Stimulated activated CD4-positive, alpha-beta T cell treated with anti-CD3 and anti-CD28 coated beads, Interleukin-2, amount 100 ng/mL, for 48 hours (primary cell): Measurements from ENCODE around the gene ALPP.
"Not testable (repeated sequence)": the region's sequence is repeated elsewhere in the genome, so short reads cannot be mapped to it uniquely, and the experiment has no call there.

ENCODE experiments used
- DNase-seq, 2 donors: peaks; one replicate each; pipeline ENCODE4 v3.0.0-alpha.2; 2020

The ALPP gene

DNA sequence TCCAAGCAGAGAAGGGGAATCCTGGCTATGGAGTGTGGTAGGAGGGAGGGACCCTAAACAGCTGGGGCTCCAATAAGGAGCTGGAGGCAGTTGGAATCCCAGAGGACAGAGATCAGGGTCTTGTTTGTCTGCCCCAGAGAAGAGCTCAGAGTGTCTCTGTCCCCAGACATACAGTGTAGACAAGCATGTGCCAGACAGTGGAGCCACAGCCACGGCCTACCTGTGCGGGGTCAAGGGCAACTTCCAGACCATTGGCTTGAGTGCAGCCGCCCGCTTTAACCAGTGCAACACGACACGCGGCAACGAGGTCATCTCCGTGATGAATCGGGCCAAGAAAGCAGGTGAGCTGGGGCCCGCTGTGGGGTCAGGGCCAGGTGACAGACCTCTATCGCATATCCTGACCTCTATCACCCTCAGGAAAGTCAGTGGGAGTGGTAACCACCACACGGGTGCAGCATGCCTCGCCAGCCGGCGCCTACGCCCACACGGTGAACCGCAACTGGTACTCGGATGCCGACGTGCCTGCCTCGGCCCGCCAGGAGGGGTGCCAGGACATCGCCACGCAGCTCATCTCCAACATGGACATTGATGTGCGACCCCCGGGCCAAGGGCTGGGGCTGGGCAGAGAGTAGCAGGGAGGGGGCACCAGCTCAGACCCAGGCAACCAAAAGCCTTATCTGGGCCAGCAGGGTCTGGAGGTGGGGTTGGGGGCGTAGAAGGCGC lies 29.0 kb downstream of the ALPP start:
- DNase-seq, result not testable (repeated sequence)

DNA sequence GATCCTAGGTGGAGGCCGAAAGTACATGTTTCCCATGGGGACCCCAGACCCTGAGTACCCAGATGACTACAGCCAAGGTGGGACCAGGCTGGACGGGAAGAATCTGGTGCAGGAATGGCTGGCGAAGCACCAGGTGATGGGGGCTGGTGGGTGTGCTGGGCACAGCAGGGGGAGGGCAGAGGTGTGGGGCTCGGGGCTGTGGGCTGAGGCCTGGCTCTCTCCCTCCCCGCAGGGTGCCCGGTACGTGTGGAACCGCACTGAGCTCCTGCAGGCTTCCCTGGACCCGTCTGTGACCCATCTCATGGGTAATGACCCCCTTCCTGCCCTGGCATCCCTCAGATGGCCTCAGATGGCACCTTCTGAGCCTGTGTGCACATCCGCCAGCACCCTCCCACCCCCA lies 29.7 kb downstream of the ALPP start:
- DNase-seq, result not testable (repeated sequence)

DNA sequence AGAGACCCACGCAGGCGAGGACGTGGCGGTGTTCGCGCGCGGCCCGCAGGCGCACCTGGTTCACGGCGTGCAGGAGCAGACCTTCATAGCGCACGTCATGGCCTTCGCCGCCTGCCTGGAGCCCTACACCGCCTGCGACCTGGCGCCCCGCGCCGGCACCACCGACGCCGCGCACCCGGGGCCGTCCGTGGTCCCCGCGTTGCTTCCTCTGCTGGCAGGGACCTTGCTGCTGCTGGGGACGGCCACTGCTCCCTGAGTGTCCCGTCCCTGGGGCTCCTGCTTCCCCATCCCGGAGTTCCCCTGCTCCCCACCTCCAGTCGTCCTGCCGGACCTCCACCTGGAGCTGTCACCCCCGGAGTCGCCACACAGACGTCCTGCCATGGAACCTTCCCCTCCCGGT lies 31.1 kb downstream of the ALPP start:
- not testable (repeated sequence) for DNase-seq

DNA sequence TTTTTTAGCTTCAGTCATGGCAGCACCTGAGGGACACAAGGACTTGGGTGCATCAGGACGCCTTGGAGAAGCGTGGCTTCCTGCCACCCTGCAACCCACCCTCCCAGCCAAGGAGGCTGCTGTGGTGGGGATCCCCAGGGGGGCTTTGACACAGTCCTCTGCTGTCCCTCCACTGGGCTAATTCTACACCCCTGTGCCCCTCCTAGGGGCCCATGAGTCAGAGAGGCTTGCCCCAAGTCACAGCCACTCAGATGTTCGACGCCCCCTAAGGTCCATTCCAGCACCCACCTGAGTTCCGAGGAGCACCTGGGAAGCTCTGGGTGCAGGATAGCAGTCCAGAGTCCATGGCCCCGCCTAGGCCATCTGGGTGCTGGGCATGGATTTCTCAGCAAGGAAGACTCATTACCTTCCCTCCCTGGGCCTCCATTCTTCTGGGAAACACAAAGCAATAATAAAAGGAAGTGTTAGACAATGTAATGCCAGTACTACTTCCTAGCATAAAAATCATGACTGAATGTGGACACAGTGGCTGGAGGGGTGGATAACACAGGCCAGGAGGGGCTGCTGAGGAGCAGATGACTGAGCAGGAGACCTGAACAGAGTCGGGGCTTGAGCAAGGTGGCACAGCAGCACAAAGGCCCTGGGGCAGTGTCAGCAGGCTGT lies 31.8 kb downstream of the ALPP start:
- no peak for DNase-seq

DNA sequence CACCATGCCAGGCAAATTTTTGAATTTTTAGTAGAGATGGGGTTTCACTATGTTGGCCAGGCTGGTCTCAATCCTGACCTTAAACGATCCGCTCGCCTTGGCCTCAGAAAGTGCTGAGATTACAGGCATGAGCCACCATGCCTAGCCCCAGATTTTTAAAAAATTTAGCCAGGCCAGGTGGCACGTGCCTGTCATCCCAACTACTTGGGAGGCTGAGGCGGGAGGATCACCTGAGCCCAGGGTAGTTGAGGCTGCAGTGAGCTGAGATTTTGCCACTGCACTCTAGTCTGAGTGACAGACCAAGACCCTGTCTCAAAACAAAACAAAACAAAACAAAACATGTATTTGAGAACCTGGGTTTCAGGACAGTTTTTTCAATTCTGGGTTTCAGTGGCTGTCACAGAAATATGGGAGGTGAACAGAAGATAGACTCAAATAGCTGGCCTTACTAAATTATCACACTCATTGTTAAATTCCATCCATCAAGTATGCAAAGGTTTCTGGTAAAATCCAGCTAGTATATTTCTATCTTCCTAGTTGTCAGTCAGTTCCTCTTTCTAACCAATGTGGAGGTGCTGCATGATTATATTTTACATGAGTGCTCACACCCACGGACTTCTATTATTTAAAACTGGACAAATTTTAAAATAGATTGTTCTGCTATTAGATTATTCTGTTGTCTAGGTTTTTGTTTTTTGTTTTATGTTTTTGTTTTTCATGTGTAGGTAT lies 33.5 kb downstream of the ALPP start:
- DNase-seq, result no peak

DNA sequence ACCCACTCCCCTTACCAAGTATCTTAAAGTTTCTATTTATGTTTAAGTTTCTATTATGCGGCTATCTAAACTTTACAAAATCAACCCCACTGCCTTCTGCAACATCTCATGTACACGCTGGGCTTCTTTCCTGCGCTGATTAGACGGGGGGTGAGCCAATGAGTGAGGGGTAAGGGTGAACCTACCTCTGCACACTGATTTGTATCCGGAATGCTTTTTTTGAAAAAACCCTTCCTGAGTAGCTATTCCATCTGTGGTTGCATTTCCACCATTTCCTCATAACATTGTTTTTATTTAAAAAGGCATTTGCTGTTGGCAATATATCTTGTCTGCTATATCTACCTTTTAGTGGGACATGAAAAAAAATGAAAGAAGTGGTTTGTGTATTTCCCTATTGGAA lies 34.4 kb downstream of the ALPP start:
- DNase-seq, result no peak

DNA sequence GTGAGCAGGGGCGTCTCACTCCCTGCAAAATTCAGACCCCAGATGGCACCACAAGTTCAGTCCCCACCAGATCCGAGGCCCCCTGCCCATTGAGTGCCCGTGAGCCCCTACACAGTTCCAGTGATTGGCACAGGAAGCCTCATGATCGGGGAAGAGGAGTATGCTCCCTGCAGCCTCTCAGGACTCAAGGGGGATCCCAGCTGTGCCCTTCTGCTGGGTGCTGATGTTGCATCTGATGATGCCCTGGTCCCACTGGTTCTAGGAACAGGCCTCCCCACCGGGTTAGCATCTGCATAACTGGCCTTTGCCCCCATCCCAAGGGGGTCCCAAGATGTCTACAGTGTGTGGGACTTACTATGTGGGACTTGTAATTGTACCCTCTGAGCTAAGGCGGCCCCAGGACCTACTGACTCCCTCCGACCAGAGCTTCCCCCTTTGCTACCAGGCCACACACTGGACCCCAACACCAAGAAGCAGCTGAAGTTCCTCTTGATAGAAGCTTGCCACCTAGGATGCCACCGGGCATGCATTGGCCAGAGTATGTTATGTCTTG lies 36.7 kb downstream of the ALPP start:
- DNase-seq, result no peak

DNA sequence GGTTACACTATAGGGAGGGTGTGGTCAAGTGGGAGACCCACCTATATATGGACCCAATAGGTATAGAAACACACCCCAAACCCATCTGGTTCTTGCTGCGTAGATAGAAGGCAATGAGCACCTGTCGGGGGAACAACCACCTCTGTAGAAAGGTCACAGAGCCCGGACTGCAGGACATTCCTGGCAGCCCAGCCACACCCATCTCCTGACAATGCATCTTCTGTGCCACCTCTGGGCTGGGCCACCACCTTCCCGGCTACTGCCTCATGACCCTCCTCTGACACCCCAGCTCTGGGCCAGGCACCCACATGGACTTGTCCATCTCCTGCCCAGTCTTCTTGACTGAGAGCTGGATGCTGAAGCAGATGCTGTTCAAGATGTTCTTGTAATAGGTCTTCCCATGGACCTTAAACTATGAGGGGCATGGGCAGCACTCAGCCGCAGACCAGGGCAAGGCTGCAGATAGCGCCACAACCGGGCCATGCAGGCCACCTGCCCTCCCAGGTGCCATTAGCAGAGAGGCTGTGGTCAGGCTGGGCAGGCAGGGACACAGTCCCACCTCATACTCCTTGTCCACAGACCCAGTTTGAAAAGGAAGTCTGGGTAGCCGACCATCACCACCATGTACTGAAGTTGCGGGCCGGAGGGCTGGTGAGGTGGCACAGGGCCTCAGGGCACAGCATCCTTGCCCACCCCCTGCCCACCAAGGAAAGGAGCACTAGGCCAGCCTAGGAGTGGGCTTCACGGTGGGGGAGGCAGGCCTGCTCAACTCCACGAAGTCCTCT lies 37.4 kb downstream of the ALPP start:
- DNase-seq, result no peak

DNA sequence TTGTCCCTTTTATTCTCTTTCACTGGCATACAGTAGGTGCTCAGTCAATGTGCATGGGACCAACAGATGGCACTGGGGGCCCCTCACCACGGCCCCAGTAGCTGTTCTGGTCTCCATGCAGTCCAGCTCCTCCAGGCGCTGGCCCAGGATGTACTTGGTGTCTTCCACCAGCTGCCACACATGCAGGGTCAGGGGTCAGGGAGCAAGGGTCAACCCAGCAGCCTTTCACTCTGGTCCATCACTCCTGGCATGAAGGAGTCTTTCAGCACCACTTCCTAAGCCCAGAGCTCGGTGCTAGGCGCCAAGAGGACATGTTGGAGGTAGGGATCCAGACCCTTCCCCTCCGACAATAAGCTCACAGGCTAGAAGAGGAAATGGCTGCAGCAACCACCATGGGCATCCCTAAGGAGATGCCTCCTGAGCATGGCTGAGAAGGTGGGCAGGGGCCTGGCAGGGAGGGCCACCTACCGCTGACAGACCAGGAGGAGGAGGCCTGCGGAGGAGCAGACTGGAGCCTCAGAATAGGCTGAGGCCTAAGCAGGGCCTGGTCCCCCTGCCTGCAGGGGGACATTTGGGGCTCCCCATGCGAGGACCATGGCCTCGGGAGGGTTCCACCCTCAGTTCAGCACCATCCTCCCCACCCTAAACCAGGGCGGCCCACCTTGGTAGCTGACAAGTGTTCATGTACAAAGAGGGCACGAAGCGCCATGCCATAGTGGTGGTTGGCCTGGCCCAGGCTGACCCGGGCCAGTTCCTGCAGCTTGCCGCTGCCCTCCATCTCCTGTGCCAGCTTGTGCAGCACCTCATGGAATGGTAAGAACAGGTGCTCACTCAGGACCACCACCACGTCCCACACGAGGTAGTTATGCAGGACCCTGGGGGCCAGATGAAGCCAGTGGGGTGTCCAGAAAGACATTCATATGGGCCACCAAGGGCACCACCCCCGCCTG lies 38.2 kb downstream of the ALPP start:
- DNase-seq, result no peak

DNA sequence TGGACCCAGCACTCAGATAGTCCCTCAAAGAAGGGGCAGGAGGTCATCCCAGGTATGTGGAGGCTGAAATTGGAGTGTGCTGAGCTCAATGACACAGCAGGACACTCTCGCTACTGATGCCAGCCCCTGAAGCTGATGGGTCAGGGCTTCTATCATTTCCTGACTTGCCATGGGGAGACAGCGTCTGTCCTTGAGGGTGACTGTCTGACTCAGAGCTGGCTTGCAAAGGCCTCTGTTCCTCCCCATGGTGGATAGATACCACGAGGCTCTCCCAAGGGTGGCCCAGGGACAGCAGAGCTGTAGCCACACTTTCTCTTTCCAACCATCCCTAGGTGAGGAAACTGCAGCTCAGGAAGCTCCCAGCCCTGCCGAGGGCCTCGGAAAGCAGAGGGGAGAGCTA lies 38.9 kb downstream of the ALPP start:
- no peak for DNase-seq

DNA sequence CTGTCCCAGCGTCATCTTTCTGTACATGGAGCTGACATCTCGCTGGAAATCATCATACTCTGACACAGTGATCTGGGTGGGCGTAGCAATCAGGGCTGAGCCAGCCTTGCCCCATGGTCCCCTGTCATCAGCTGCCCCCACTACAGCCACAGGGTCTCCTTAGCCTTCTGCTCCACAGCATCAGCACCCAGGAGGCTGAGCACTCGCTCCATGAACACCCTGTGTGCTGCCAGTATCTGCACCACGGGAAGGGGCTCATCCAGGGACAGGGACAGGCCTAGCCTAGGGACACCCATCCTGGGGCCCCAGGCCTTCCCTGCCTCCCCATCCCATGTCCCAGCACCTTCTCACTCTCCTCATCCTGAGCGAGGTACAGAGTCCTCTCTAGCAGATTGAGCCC lies 39.5 kb downstream of the ALPP start:
- DNase-seq, result no peak

DNA sequence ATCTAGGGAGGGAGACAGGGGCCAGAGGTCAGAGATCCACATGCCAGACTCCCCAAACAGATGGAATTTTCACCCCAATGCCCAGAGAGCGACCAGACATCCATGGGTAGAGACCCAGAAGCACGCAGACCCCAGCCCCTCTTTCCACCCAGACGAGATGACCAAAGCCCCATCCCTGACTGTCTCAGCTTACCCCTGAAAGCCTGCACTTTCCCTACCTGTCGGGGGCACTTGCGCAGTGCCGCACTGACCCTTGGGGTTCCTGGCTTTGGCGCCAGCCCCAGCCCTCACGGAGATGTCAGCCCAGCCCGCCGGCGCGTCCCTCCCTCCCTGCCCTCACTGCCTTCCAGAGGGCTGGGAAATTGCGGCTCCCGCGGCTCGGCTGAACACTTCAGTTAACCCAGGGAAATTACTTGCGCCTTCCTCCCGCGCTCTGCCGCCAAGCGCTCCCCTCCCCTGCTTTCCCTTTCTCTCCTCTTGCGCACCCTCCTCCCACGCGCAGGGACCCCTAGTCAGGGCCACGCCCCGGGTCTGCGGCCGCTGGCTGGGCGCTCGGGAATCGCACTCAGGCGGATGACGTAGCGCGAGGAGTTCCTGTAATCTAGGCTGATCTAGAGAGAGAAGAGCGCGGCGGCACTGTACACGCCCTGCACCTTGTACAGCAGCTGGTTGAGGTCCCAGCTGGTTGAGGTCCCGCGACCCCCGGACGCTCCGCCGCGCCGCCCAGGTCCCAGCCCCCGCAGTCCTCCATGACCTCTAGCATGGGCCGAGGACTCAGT lies 40.1 kb downstream of the ALPP start:
- DNase-seq, result no peak

DNA sequence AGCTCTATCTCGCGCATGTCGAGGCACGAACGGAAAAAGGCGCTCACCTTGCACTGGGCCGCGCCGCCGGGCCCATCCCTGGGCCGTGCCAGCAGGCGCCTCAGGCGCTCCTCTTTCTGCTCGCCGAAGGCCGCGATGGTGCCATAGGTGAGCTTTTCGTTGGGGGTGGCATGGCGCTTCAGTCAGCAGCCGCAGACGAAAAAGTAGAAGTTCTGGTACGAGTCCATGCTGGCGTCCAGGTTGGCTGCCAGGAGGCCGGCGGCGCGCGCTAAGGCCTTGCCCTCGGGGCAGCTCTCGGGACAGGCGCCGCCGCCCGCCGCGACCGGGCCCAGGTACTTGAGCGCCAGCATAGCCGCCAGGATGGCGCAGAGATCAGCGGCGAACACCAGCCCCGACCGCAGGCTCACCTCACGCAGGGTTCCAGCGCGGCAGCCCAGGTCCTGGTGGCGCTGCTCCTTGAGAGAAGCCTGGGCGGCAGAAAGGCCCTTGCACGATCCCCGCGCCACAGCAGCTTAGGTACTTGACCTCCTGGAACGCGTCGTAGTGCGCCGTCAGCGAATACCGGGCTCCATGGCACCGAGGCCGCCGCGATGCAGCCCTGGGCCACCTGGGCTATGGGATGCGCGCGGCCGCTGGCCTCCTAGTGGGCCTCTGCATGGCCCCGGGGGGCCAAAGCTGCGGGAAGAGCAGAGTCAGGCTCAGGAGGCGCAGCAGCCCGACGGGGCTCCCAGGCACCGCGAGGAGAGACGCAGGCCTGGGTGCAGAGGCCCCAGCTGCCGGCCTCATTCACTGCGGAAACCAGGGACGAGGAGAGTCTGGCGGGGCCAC lies 40.9 kb downstream of the ALPP start:
- no peak for DNase-seq

DNA sequence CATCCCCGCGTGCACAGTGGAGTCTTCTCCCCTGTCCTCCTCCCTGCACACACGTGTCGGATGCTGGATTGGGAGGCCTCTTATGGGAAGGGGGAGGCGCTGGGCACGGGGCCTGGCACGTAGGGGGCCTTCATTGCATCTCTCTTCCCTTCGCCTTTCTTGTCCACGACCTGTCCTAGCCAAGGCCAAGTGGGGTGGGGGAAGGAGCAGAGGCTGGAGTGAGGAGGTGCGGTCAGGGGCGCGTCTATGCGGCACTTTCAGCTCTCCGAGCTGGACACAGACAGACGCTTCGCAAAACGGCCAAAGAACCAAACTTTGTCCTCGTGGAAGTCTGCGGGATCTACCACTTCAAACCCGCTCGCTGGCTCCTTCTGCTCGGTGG lies 41.5 kb downstream of the ALPP start:
- no peak for DNase-seq

DNA sequence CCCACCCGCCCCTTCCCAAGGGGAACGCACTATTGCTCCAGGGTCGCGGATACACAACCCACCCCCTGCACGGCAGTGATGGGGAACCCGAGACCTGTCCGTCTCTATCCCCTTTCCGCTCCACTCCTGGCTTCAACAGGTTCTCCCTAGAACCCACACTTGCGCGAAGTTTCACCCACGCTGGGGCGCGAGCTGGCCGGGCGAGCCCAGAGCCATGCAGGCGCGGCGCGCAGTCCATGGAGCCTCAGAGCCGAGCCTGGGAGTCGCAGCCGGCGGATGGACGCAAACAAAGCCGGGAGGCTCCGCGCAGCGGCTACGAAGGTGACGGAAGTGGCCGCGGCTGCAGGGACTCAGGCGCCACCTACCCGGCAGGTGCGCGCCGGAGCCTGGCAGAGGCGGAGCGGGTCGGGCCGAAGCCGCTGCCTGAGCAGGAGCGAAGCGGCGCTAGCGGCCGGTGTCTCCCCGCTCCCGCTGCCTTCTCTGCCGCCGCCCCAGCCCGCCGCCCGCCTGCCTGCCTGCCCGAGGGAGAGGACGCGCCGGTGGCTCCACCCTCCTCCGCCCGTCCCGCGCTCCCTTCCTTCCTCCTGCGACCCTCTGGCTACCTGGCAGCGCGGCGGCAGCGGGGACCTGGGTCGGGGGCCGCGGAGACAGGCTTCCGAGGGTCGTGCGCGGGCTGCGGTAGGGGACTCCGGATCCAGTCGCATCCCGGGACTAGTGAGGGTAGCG lies 42.1 kb downstream of the ALPP start:
- peak in 1 of 2 donors; percentile 14 for DNase-seq

DNA sequence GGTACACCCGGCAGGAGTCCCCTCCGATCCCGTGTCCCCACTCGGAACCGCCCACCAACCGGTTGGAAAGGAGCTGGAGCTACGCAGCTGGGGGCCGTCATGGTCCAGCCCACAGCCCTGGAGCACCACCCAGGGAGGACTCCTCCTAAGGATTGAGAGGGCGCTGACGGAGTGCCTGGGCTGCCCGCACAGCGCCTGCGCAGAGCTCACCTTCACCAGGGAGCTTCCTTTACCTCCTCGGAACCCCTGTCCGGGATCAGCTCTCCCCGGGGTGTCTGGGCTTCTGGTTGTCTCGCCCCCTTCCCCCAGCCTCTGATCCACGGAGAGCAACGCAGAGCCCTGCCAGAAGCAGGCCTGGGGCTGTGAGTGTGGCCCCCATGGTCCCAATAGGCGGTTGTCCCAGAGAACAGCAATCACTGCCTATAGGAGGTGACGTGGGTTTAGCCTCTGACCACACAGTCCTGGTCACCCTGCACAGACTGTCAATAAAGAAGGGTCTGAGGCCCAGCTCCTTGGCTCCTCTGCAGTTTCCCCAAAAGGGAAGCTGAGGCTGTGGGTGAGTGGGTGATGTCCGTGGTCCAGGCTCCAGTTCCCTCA lies 42.7 kb downstream of the ALPP start:
- no peak for DNase-seq

DNA sequence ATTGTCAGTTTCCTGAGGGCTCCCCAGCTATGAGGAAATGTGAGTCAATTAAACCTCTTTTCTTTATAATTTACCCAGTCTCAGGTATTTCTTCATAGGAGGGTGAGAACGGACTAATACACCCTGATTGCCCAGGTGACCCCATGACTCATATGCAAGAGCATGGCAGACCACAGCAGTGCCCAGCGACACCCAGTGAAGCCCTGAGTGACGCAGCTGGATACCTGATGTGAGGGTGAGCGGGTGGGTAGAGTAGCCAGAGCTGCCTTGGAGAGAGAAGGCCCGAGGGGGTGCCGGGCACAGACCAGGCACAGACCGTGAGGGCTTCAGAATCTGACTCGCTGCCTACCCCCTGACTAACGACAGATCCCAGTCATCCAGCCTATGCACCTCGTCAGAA lies 43.5 kb downstream of the ALPP start:
- no peak for DNase-seq

DNA sequence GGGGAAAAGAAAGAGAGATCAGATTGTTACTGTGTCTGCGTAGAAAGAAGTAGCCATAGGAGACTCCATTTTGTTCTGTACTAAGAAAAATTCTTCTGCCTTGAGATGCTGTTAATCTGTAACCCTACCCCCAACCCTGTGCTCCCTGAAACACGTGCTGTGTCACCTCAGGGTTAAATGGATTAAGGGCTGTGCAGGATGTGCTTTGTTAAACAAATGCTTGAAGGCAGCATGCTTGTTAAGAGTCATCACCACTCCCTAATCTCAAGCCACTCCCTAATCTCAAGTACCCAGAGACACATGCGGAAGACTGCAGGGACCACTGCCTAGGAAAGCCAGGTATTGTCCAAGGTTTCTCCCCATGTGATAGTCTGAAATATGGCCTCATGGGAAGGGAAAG lies 44.4 kb downstream of the ALPP start:
- DNase-seq, result not testable (repeated sequence)

DNA sequence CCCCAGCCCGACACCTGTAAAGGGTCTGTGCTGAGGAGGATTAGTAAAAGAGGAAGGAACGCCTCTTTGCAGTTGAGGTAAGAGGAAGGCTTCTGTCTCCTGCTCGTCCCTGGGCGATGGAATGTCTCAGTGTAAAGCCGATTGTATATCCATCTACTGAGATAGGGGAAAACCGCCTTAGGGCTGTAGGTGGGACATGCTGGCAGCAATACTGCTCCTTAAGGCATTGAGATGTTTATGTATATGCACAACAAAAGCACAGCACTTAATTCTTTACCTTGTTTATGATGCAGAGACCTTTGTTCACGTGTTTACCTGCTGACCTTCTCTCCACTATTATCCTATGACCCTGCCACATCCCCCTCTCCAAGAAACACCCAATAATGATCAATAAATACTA lies 44.9 kb downstream of the ALPP start:
- not testable (repeated sequence) for DNase-seq
